DOHH2 (cell line): ENCODE data around the gene MTFR1L.

ENCODE experiments used
- H3F3A ChIP-seq: fragments of 200-600 bp; sonication (generic), shearing (Covaris generic); 2 replicates; pipeline ENCODE4 v1.6.0; 2016; ENCODE audit warnings: antibody characterized with exemption, mild to moderate bottlenecking; ENCODE audit not compliant: control insufficient read depth, insufficient read depth
- H3K27ac ChIP-seq: fragments of 200-600 bp; sonication (generic); 2 replicates; pipeline ENCODE4 v1.5.1; 2014; ENCODE audit warnings: low read depth, mild to moderate bottlenecking, low read length, moderate library complexity
- H3K27me3 ChIP-seq: fragments of 200-600 bp; sonication (generic); 2 replicates; pipeline ENCODE4 v1.6.1; 2014; ENCODE audit warnings: mild to moderate bottlenecking, low read length, mixed read lengths; ENCODE audit not compliant: control insufficient read depth
- H3K36me3 ChIP-seq: fragments of 200-600 bp; sonication (generic); 2 replicates; pipeline ENCODE4 v1.6.1; 2014; ENCODE audit warnings: mild to moderate bottlenecking, low read length, moderate library complexity, mixed read lengths; ENCODE audit not compliant: control insufficient read depth
- H3K4me1 ChIP-seq: fragments of 200-600 bp; sonication (generic); 2 replicates; pipeline ENCODE4 v1.6.1; 2014; ENCODE audit warnings: mild to moderate bottlenecking, low read length, mixed read lengths; ENCODE audit not compliant: control insufficient read depth
- H3K4me2 ChIP-seq: fragments of 200-600 bp; sonication (generic); 2 replicates; pipeline ENCODE4 v1.6.0; 2014; ENCODE audit warnings: mild to moderate bottlenecking, low read length, moderate library complexity
- H3K4me3 ChIP-seq: fragments of 200-600 bp; sonication (generic); 2 replicates; pipeline ENCODE4 v1.5.1; 2014; ENCODE audit warnings: mild to moderate bottlenecking, low read length, mixed read lengths
- H3K79me2 ChIP-seq: fragments of 200-600 bp; sonication (generic); 2 replicates; pipeline ENCODE4 v1.6.1; 2014; ENCODE audit warnings: mild to moderate bottlenecking, low read length, mixed read lengths; ENCODE audit not compliant: control insufficient read depth
- H3K9me2 ChIP-seq: fragments of 200-600 bp; sonication (generic); replicated peaks from 2 replicates; pipeline ENCODE4 v1.6.1; 2014; ENCODE audit warnings: mild to moderate bottlenecking, low read length, mixed read lengths; ENCODE audit not compliant: control insufficient read depth
- H3K9me3 ChIP-seq: fragments of 200-600 bp; sonication (generic); 2 replicates; pipeline ENCODE4 v1.6.1; 2014; ENCODE audit warnings: antibody characterized with exemption, low read length, mixed read lengths; ENCODE audit not compliant: control insufficient read depth, insufficient read depth
- H4K20me1 ChIP-seq: fragments of 200-600 bp; sonication (generic); 2 replicates; pipeline ENCODE4 v1.6.0; 2014; ENCODE audit warnings: low read depth, mild to moderate bottlenecking, antibody characterized with exemption, low read length, moderate library complexity; ENCODE audit not compliant: control insufficient read depth, insufficient read depth
- CTCF ChIP-seq: fragments of 200-600 bp; sonication (generic); IDR thresholded peaks from one replicate; pipeline ENCODE4 v1.5.1; 2014; ENCODE audit warnings: antibody characterized with exemption, mild to moderate bottlenecking, low read depth, low read length; ENCODE audit not compliant: poor library complexity, severe bottlenecking
- EZH2phosphoT487 ChIP-seq: fragments of 200-600 bp; sonication (generic); IDR thresholded peaks from 2 replicates; pipeline ENCODE4 v1.6.1; 2017; ENCODE audit warnings: borderline replicate concordance, mild to moderate bottlenecking, antibody characterized with exemption, low read length, moderate library complexity, mixed read lengths

The MTFR1L gene

GRCh38 chr1:25864434-25864833 is 44.7 kb downstream of the MTFR1L start:
- no peaks in the 10 kb centered on the region for H3K9me3 ChIP-seq
- 0 out of 2 replicates have a peak, but pooled peaks cover 3% of the 10 kb centered on the region for H3K79me2 ChIP-seq
- TF ChIP-seq CTCF = no peak
- TF ChIP-seq EZH2phosphoT487 = no peak
- no peaks in the 10 kb centered on the region for H3K27me3 ChIP-seq
- H3K36me3 ChIP-seq = no peaks in the 10 kb centered on the region
- no peaks in the 10 kb centered on the region for H3F3A ChIP-seq
- no peak overlapping the region for H3K27ac ChIP-seq
- no peak overlapping the region for H3K4me3 ChIP-seq
- H3K4me2 ChIP-seq = no peak overlapping the region
- H3K9me2 ChIP-seq = no peaks in the 10 kb centered on the region
- H3K4me1 ChIP-seq = peaks cover 22% of the 10 kb centered on the region
- no peaks in the 10 kb centered on the region for H4K20me1 ChIP-seq

- Histone ChIP-seq H3K9me3 (no peaks in the 10 kb centered on the region), H3K36me3 (no peaks in the 10 kb centered on the region), H3K9me2 (no peaks in the 10 kb centered on the region), H3K4me2 (no peak overlapping the region), H3K27me3 (no peaks in the 10 kb centered on the region), H3K4me3 (no peak overlapping the region), H3F3A (no peaks in the 10 kb centered on the region), H3K27ac (no peak overlapping the region), H4K20me1 (no peaks in the 10 kb centered on the region), H3K79me2 (no peaks in the 10 kb centered on the region), H3K4me1 (peaks cover 15% of the 10 kb centered on the region)
- TF ChIP-seq EZH2phosphoT487 = no peak
- no peak for TF ChIP-seq CTCF
Observed at GRCh38 chr1:25866288-25866687, 46.5 kb downstream of the MTFR1L start.

GRCh38 chr1:25867210-25867991 is 47.6 kb downstream of the MTFR1L start:
- Histone ChIP-seq H3K36me3 (no peaks in the 10 kb centered on the region), H3K27ac (no peak overlapping the region), H3K79me2 (no peaks in the 10 kb centered on the region), H3K4me2 (no peak overlapping the region), H3K9me2 (no peaks in the 10 kb centered on the region), H3K4me3 (no peak overlapping the region), H3K27me3 (no peaks in the 10 kb centered on the region), H3F3A (no peaks in the 10 kb centered on the region), H3K9me3 (no peaks in the 10 kb centered on the region), H3K4me1 (peaks cover 22% of the 10 kb centered on the region), H4K20me1 (no peaks in the 10 kb centered on the region)
- no peak for TF ChIP-seq EZH2phosphoT487
- no peak for TF ChIP-seq CTCF
